Activated T-cell treated with anti-CD3 and anti-CD28 coated beads for 1 hour (primary cell): ENCODE measurements around the gene SMO.
"Not testable (repeated sequence)": the region's sequence is repeated elsewhere in the genome, so short reads cannot be mapped to it uniquely, and the experiment has no call there.

Experiments
- DNase-seq: peaks from one replicate; pipeline ENCODE4 v3.0.0-alpha.2; 2020; ENCODE audit warnings: low read depth

SMO gene

DNA sequence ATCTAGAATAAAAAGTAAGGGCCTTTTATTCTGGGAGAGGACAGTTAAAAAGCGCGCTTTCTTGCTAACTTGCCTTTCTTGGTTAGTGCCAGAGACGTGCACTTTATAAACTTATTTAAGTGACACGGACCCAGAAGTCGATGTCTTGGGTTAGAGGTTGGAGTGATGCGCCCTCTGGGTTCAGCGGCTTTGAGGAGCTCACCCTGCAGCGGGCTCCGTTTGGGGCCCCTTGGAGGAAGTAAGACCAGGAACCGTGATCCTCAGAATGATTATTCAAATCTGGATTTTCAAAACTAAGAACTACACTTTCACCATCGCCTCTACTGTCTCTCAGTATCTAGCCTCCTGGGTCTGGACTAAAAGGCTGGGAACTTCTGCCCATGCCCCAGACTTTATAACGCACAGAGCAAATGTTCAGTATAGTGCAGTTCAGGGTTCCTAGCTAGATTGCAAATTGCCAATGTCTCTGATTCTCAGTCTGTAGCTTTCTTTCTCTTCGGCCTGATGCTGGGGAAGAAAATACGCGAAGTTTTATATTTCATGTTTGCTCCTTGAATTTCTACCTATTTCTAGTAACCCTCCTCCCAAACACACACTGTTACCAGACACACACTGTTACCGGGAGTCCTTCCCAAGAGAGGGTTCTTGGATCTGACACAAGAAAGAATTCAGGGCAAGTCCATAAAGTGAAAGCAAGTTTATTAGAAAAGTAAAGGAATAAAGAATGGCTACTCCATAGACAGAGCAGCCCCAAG, 18.6 kb upstream of the SMO start:
- no peak for DNase-seq

GRCh38 chr7:129170441-129171021, 17.9 kb upstream of the SMO start:
- no peak for DNase-seq

DNA sequence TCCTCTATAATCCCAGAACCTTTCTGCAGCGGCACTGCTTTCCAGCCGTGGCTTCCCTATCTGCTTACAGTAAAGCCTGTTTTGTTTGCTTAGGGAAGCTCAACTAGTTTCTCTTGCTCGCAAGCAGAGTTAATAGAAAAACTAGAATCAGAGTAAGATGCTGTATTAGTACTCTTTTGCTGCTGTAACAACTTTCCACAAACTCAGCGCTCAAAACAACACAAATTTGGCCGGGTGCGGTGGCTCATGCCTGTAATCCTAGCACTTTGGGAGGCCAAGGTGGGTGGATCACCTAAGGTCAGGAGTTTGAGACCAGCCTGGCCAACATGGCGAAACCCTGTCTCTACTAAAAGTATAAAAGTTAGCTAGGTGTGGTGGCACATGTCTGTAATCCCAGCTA, 14.6 kb upstream of the SMO start:
- DNase-seq, result not testable (repeated sequence)

GRCh38 chr7:129176916-129177710, 11.3 kb upstream of the SMO start:
- no peak for DNase-seq

- DNase-seq, result no peak
These were observed 3.3 kb upstream of the SMO start for GRCh38 chr7:129184981-129185670.

DNA sequence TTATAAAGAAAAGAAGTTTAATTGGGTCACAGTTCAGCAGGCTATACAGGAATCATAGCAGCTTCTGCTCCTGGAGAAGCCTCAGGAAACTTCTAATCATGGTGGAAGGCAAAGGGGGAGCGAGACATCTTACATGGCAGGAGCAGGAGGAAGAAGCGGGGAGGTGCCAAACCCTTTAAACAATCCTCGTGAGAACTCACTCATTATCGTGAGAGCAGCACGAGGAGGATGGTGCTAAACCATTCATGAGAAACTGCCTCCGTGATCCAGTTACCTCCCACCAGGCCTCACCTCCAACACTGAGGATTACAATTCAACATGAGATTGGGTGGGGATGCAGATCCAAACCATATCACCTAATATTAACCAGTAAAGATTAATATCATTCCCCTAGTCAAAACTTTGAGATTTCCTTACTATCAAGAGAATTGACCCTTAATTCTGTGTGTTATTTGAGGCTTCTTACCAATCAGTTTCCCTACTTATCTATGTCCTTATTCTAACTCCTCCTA, 1.6 kb upstream of the SMO start:
- DNase-seq, result no peak

- no peak for DNase-seq
These were observed 607 bp upstream of the SMO start for GRCh38 chr7:129187681-129188371.

GRCh38 chr7:129188892-129189660, 643 bp downstream of the SMO start:
- DNase-seq, result no peak

- no peak for DNase-seq
These were observed 1.4 kb downstream of the SMO start for GRCh38 chr7:129189661-129190310.

GRCh38 chr7:129191272-129191671, 2.8 kb downstream of the SMO start:
- DNase-seq, result no peak

- no peak for DNase-seq
These were observed 5.5 kb downstream of the SMO start for GRCh38 chr7:129193892-129194291.

DNA sequence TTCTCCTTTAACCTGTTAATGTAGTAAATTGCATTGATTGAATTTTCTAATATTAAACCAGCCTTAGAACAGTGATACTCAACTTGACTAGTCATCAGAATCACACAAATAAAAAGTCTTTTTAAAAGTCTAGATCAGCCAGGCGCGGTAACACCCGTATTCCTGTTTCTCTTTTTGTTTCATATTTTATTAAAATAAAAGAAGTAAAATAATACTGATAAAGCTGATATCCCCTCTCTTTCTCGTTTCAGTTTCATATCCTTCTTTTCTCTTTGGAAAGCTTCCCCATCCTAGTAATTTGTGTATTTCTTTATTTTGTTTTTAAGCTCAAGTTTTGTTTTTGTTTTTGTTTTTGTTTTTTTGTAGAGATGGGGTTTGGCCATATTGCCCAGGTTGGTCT, 9.3 kb downstream of the SMO start:
- no peak for DNase-seq

- no peak for DNase-seq
These were observed 11.0 kb downstream of the SMO start for GRCh38 chr7:129199406-129199805.

- DNase-seq, result no peak
These were observed 13.8 kb downstream of the SMO start for GRCh38 chr7:129202058-129202777.

DNA sequence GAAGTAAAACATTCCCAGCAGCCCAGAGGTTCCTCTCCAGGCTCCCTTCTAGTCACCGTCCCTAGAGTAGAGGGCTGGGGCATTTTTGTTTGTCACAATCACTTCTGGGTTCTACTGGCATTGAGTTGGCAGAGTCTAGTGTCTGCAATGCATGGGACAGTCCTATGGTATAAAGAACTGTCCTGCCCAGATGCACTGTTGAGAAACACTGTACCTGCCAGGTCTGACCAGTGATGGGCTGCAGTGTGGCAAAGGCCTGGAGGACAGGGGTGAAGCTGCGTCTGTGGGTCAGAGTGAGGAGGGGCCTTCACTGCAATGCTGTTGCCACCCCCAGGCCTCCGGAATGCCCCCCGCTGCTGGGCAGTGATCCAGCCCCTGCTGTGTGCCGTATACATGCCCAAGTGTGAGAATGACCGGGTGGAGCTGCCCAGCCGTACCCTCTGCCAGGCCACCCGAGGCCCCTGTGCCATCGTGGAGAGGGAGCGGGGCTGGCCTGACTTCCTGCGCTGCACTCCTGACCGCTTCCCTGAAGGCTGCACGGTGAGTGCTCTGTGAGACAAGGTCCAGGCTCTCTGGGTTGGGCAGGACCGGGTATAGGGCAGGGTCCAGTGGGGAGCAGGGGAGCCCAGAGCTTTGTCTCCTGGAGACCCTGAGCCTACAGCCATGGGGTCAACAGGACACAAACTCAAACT, 14.8 kb downstream of the SMO start:
- DNase-seq, result no peak

GRCh38 chr7:129205126-129205818, 16.8 kb downstream of the SMO start:
- DNase-seq, result no peak

DNA sequence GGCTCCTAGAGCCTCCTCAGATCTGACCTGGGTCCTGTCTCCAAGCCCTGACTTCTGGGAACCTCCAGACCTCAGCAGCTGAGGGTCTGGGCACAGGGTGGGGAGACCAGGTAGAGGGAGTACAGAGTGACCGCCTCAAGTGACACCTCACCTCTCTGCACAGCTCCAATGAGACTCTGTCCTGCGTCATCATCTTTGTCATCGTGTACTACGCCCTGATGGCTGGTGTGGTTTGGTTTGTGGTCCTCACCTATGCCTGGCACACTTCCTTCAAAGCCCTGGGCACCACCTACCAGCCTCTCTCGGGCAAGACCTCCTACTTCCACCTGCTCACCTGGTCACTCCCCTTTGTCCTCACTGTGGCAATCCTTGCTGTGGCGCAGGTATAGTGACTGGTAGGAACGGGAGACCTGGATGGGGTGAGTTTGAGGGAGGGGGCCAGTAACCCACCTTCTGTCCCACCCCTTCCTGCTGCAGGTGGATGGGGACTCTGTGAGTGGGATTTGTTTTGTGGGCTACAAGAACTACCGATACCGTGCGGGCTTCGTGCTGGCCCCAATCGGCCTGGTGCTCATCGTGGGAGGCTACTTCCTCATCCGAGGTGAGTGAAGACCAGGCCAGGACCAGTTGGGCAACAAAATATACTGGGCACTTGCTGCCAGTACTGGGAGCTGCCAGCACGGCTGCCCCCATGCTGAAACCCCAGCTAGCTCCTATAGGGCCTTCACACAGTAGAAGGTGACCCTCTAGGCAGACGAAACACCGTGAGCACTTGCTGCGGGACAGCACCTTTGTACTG, 17.8 kb downstream of the SMO start:
- DNase-seq, result no peak

DNA sequence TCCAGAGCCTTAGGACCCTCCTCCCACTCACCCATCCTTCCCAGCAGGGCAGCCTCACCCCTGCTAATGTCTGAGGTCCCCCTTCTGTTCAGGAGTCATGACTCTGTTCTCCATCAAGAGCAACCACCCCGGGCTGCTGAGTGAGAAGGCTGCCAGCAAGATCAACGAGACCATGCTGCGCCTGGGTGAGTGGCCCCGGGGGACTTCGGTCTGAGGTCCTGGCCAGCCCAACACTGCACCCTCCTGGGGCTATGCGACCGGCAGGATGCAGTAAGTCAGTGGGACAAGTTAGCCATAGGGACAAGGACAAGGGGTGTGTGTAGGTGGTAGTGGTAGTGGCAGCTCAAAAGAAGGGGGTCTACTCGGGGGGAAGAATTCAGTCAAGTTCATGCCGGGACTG, 20.2 kb downstream of the SMO start:
- no peak for DNase-seq
